H1 (cell line): ENCODE measurements around the gene DOCK3.

Experiments used
- EGR1 ChIP-seq: IDR thresholded peaks from 2 replicates; pipeline ENCODE4 v1.6.1; 2011; ENCODE audit warnings: low read depth, low read length, borderline replicate concordance
- EZH2 ChIP-seq: fragments of 200-600 bp; sonication (generic); IDR thresholded peaks from 2 replicates; pipeline ENCODE4 v1.7.1; 2012; ENCODE audit warnings: low read depth, mild to moderate bottlenecking, moderate library complexity, low read length, inconsistent platforms; ENCODE audit not compliant: severe bottlenecking
- JUND ChIP-seq: IDR thresholded peaks from 2 replicates; pipeline ENCODE4 v1.6.1; 2011; ENCODE audit warnings: mild to moderate bottlenecking, improper control_type of control experiment, low read length
- KDM5A ChIP-seq: fragments of 200-600 bp; IDR thresholded peaks from 2 replicates; pipeline ENCODE4 v1.7.1; 2012; ENCODE audit warnings: mild to moderate bottlenecking, low read length, inconsistent platforms, mixed read lengths
- MAFK ChIP-seq: IDR thresholded peaks from 2 replicates; pipeline ENCODE4 v1.6.1; 2012; ENCODE audit warnings: low read depth, mild to moderate bottlenecking, improper control_type of control experiment, low read length
- POLR2AphosphoS5 ChIP-seq: IDR thresholded peaks from 2 replicates; pipeline ENCODE4 v1.6.1; 2011; ENCODE audit warnings: low read depth, low read length
- RAD21 ChIP-seq, 2 experiments: IDR thresholded peaks in 1 of 2; conservative IDR thresholded peaks in 1 of 2; 2 replicates each; pipeline ENCODE4 v1.6.1; 2011; ENCODE audit warnings: low read depth in 2 of 2, low read length in 2 of 2, improper control_type of control experiment in 1 of 2, inconsistent platforms in 1 of 2, mild to moderate bottlenecking in 1 of 2, moderate library complexity in 1 of 2
- SUZ12 ChIP-seq: fragments of 200-600 bp; sonication (generic); IDR thresholded peaks from 2 replicates; pipeline ENCODE4 v1.6.1; 2012; ENCODE audit warnings: mild to moderate bottlenecking, inconsistent platforms, low read length, moderate library complexity, mixed read lengths
- TAF1 ChIP-seq: IDR thresholded peaks from 2 replicates; pipeline ENCODE4 v1.6.1; 2011; ENCODE audit warnings: mild to moderate bottlenecking, low read depth, low read length
- TAF7 ChIP-seq: optimal IDR thresholded peaks from 2 replicates; pipeline ENCODE3; 2011; ENCODE audit warnings: low read depth, mild to moderate bottlenecking, inconsistent platforms, low read length, moderate library complexity, borderline replicate concordance
- ZNF274 ChIP-seq: IDR thresholded peaks from 2 replicates; pipeline ENCODE4 v1.7.0; 2012; ENCODE audit warnings: low read length, borderline replicate concordance; ENCODE audit errors: extremely low read depth
- TF ChIP-seq, protein P1 (sequence below), 3 experiments: IDR thresholded peaks; 1 replicate in 2 of 3; 2 replicates in 1 of 3; pipeline versions ENCODE4 v1.5.1 to v1.6.1; 2011; ENCODE audit warnings: low read length in 3 of 3, mild to moderate bottlenecking in 3 of 3, inconsistent platforms in 2 of 3, low read depth in 1 of 3, moderate library complexity in 1 of 3; ENCODE audit not compliant: insufficient read depth in 1 of 3; ENCODE audit errors: control extremely low read depth in 1 of 3
- TF ChIP-seq, protein P2 (sequence below): IDR thresholded peaks from 2 replicates; pipeline ENCODE4 v1.6.1; 2012; ENCODE audit warnings: inconsistent platforms
- TF ChIP-seq, protein P3 (sequence below): IDR thresholded peaks from 2 replicates; pipeline ENCODE4 v1.6.1; 2011; ENCODE audit warnings: low read length, improper control_type of control experiment

DNA sequence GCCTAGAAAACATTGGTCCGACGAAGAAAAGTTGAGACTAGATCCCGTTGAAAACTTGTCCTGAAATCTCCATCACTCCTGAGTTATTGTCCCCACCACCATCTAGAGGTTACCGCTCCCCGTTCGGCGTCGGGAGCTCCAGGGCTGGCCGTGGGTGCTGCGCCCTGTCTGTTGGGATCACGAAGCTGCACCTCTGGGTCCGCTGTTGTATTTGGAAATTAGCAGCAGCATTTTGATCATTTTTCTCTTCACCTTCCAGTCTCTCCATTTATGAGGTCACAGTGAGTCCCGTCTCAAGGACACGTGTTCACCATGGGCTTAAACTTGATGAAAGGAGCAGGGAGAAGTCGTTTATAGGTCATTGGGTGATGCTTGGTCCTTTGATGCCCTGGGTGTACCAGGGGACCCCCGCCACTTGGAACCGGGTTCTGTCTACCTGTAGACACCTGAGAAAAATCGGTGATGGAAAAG lies 710.9 kb downstream of the DOCK3 start:
- no peak for TF ChIP-seq TAF1
- TF ChIP-seq, protein P1, sequence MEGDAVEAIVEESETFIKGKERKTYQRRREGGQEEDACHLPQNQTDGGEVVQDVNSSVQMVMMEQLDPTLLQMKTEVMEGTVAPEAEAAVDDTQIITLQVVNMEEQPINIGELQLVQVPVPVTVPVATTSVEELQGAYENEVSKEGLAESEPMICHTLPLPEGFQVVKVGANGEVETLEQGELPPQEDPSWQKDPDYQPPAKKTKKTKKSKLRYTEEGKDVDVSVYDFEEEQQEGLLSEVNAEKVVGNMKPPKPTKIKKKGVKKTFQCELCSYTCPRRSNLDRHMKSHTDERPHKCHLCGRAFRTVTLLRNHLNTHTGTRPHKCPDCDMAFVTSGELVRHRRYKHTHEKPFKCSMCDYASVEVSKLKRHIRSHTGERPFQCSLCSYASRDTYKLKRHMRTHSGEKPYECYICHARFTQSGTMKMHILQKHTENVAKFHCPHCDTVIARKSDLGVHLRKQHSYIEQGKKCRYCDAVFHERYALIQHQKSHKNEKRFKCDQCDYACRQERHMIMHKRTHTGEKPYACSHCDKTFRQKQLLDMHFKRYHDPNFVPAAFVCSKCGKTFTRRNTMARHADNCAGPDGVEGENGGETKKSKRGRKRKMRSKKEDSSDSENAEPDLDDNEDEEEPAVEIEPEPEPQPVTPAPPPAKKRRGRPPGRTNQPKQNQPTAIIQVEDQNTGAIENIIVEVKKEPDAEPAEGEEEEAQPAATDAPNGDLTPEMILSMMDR (IDR thresholded peaks at IDR 0.05; ENCODE audit: control extremely low read depth in 1 of 3, insufficient read depth in 1 of 3, low read depth in 1 of 3, low read length in 3 of 3), result no peak
- no peak for TF ChIP-seq RAD21 (IDR thresholded peaks at IDR 0.05 in 1 of 2, conservative IDR thresholded peaks at IDR 0.05 in 1 of 2; ENCODE audit: low read depth in 2 of 2, low read length in 2 of 2)
- TF ChIP-seq, protein P2, sequence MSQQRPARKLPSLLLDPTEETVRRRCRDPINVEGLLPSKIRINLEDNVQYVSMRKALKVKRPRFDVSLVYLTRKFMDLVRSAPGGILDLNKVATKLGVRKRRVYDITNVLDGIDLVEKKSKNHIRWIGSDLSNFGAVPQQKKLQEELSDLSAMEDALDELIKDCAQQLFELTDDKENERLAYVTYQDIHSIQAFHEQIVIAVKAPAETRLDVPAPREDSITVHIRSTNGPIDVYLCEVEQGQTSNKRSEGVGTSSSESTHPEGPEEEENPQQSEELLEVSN, result no peak
- TF ChIP-seq SUZ12, result no peak
- TF ChIP-seq MAFK, result no peak
- TF ChIP-seq ZNF274, result no peak
- TF ChIP-seq EGR1, result no peak
- TF ChIP-seq, protein P3, sequence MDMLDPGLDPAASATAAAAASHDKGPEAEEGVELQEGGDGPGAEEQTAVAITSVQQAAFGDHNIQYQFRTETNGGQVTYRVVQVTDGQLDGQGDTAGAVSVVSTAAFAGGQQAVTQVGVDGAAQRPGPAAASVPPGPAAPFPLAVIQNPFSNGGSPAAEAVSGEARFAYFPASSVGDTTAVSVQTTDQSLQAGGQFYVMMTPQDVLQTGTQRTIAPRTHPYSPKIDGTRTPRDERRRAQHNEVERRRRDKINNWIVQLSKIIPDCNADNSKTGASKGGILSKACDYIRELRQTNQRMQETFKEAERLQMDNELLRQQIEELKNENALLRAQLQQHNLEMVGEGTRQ, result no peak
- no peak for TF ChIP-seq JUND
- TF ChIP-seq TAF7, result no peak
- no peak for TF ChIP-seq POLR2AphosphoS5
- no peak for TF ChIP-seq KDM5A
- TF ChIP-seq EZH2, result no peak
